GM19099 (cell line): ENCODE data around the gene ANKRD11.

Experiments used
- POLR2A ChIP-seq: IDR thresholded peaks from 3 replicates; pipeline ENCODE4 v1.6.1; 2011; ENCODE audit warnings: low read depth; ENCODE audit not compliant: insufficient read length; ENCODE audit errors: extremely low read depth

ANKRD11 gene

GRCh38 chr16:89311636-89312035 lies 178.7 kb downstream of the ANKRD11 start:
- TF ChIP-seq POLR2A: no peak

- TF ChIP-seq POLR2A: no peak
These were observed 180.8 kb downstream of the ANKRD11 start for GRCh38 chr16:89309438-89310122.

- TF ChIP-seq POLR2A: no peak
These were observed 181.7 kb downstream of the ANKRD11 start for GRCh38 chr16:89308391-89309333.

GRCh38 chr16:89307421-89307805 lies 182.9 kb downstream of the ANKRD11 start:
- no peak for TF ChIP-seq POLR2A

GRCh38 chr16:89304941-89305705 lies 185.2 kb downstream of the ANKRD11 start:
- no peak for TF ChIP-seq POLR2A

GRCh38 chr16:89304181-89304851 lies 186.0 kb downstream of the ANKRD11 start:
- no peak for TF ChIP-seq POLR2A

- no peak for TF ChIP-seq POLR2A
These were observed 186.7 kb downstream of the ANKRD11 start for GRCh38 chr16:89303617-89304016.

- TF ChIP-seq POLR2A: no peak
These were observed 189.4 kb downstream of the ANKRD11 start for GRCh38 chr16:89300976-89301360.

GRCh38 chr16:89300311-89300975 lies 189.9 kb downstream of the ANKRD11 start:
- no peak for TF ChIP-seq POLR2A

GRCh38 chr16:89298623-89299225 lies 191.6 kb downstream of the ANKRD11 start:
- no peak for TF ChIP-seq POLR2A

GRCh38 chr16:89297910-89298545 lies 192.3 kb downstream of the ANKRD11 start:
- no peak for TF ChIP-seq POLR2A

- TF ChIP-seq POLR2A: no peak
These were observed 193.0 kb downstream of the ANKRD11 start for GRCh38 chr16:89297156-89297874.

- no peak for TF ChIP-seq POLR2A
These were observed 194.4 kb downstream of the ANKRD11 start for GRCh38 chr16:89295915-89296314.
